NT2/D1 (cell line): Measurements from ENCODE around the gene APOBEC3H.

Experiments used
- SUZ12 ChIP-seq: IDR thresholded peaks from 2 replicates; pipeline ENCODE4 v1.6.1; 2011; ENCODE audit not compliant: insufficient read length, insufficient read depth; ENCODE audit errors: extremely low read depth
- YY1 ChIP-seq: IDR thresholded peaks from 2 replicates; pipeline ENCODE4 v1.6.1; 2011; ENCODE audit not compliant: insufficient read length, insufficient read depth
- ZNF274 ChIP-seq: IDR thresholded peaks from 2 replicates; pipeline ENCODE4 v1.6.1; 2011; ENCODE audit warnings: mild to moderate bottlenecking, low read depth, low read length

DNA sequence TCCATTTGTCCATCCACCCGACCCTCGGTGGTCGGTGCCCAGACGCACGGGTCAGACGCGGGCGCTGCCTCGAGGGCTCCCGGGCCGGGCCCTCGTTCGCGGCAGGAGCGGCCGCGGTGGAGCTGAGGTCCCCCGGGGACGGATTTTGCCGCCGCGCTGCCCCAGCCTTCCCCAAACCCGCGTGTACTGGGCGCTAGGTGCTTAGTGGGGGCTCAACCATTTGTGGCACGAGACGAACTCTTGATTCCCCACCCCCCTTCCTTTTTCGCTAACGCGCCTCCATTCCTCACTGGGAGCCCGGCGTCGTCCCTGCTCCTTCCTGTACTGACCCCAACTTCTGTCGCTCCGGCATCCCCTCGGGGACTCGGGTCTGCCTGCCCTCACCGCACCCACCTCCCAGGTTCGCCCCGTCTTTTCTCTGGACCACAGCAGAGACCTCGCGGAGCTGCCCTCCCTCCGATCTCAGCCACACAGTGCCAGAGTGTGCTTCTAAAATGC, 56.2 kb downstream of the APOBEC3H start:
- TF ChIP-seq ZNF274 (no peak), YY1 (no peak), SUZ12 (no peak)
